HFF-Myc (cell line): ENCODE data around the gene ERO1A.

Experiments
- DNase-seq: peaks from one replicate; pipeline ENCODE4 v3.0.0-alpha.2; 2011; ENCODE audit warnings: low read depth; ENCODE audit errors: extremely low read depth
- H3K4me3 ChIP-seq: replicated peaks from 2 replicates; pipeline ENCODE4 v1.5.1; 2011; ENCODE audit warnings: low read depth, mild to moderate bottlenecking, control low read depth, low read length
- TF ChIP-seq, protein P1 (sequence below): IDR thresholded peaks from 2 replicates; pipeline ENCODE4 v1.5.1; 2012; ENCODE audit warnings: mild to moderate bottlenecking, low read depth, low read length, control low read depth; ENCODE audit errors: missing control alignments

The ERO1A gene

GRCh38 chr14:52686176-52686575 lies 9.2 kb downstream of the ERO1A start:
- DNase-seq: no peak
- H3K4me3 ChIP-seq: no peak overlapping the region
- TF ChIP-seq, protein P1, sequence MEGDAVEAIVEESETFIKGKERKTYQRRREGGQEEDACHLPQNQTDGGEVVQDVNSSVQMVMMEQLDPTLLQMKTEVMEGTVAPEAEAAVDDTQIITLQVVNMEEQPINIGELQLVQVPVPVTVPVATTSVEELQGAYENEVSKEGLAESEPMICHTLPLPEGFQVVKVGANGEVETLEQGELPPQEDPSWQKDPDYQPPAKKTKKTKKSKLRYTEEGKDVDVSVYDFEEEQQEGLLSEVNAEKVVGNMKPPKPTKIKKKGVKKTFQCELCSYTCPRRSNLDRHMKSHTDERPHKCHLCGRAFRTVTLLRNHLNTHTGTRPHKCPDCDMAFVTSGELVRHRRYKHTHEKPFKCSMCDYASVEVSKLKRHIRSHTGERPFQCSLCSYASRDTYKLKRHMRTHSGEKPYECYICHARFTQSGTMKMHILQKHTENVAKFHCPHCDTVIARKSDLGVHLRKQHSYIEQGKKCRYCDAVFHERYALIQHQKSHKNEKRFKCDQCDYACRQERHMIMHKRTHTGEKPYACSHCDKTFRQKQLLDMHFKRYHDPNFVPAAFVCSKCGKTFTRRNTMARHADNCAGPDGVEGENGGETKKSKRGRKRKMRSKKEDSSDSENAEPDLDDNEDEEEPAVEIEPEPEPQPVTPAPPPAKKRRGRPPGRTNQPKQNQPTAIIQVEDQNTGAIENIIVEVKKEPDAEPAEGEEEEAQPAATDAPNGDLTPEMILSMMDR: no peak

GRCh38 chr14:52683985-52684520 lies 11.3 kb downstream of the ERO1A start:
- TF ChIP-seq, protein P1: no peak
- no peak for DNase-seq
- no peak overlapping the region for H3K4me3 ChIP-seq

GRCh38 chr14:52678591-52678990 lies 16.8 kb downstream of the ERO1A start:
- no peak for DNase-seq
- no peak overlapping the region for H3K4me3 ChIP-seq
- TF ChIP-seq, protein P1: peak; percentile 10

GRCh38 chr14:52663850-52664249 lies 31.5 kb downstream of the ERO1A start:
- TF ChIP-seq, protein P1: no peak
- DNase-seq: no peak
- H3K4me3 ChIP-seq: no peak overlapping the region

DNA sequence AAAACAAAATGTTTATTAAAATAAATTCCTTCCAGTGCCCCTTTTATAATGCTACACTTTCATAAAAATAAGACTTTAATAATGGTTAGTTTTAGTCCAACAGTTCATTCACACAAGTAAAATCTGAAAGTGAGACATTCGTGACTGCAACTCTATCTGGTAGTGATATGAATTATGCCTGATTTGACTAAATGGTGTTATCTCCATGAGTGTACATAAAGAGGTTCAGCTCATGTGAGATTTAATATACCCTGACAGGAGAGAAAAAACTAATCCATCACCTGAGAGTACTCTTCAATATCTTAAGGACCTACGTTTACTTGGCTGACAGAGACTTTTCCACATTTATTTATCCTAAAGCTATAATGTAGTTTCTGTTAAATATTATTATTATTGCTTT lies 34.0 kb downstream of the ERO1A start:
- TF ChIP-seq, protein P1: no peak
- DNase-seq: no peak
- H3K4me3 ChIP-seq: no peak overlapping the region

- TF ChIP-seq, protein P1: no peak
- no peak overlapping the region for H3K4me3 ChIP-seq
- DNase-seq: no peak
Observed at GRCh38 chr14:52660832-52661231, 34.5 kb downstream of the ERO1A start.

- no peak overlapping the region for H3K4me3 ChIP-seq
- no peak for DNase-seq
- TF ChIP-seq, protein P1: no peak
Observed at GRCh38 chr14:52660325-52660724, 35.0 kb downstream of the ERO1A start.
